Hepatocyte (in vitro differentiated cells): ENCODE data around the gene CPT2. TPM values are rescaled to one million over a fixed set of nuclear protein-coding genes. Genes with fewer than 3 reads are reported as not detected.

ENCODE experiments used
- DNase-seq: peaks from one replicate; pipeline ENCODE4 v3.0.0-alpha.2; 2016; ENCODE audit warnings: low spot score
- H2AFZ ChIP-seq: fragments of 200-600 bp; sonication (generic); 2 replicates; pipeline ENCODE4 v1.6.0; 2016; ENCODE audit warnings: antibody characterized with exemption, mild to moderate bottlenecking
- H3K27ac ChIP-seq: fragments of 200-600 bp; sonication (generic); 2 replicates; pipeline ENCODE4 v1.5.1; 2016; ENCODE audit warnings: mild to moderate bottlenecking
- H3K27me3 ChIP-seq: fragments of 200-600 bp; sonication (generic); 2 replicates; pipeline ENCODE4 v1.6.1; 2016
- H3K36me3 ChIP-seq: fragments of 200-600 bp; sonication (generic); replicated peaks from 2 replicates; pipeline ENCODE4 v1.5.1; 2016; ENCODE audit warnings: low read depth; ENCODE audit not compliant: insufficient read depth
- H3K4me1 ChIP-seq: fragments of 200-600 bp; sonication (generic); 2 replicates; pipeline ENCODE4 v1.5.1; 2016; ENCODE audit warnings: mild to moderate bottlenecking, moderate library complexity; ENCODE audit not compliant: insufficient read depth
- H3K4me2 ChIP-seq: fragments of 200-600 bp; sonication (generic); 2 replicates; pipeline ENCODE4 v1.6.0; 2016
- H3K4me3 ChIP-seq: fragments of 200-600 bp; sonication (generic); 2 replicates; pipeline ENCODE4 v1.5.1; 2016; ENCODE audit warnings: mild to moderate bottlenecking
- H3K79me2 ChIP-seq: fragments of 200-600 bp; sonication (generic); 2 replicates; pipeline ENCODE4 v1.6.0; 2017; ENCODE audit warnings: mild to moderate bottlenecking
- H3K9me2 ChIP-seq: fragments of 200-600 bp; sonication (generic); replicated peaks from 2 replicates; pipeline ENCODE4 v1.6.0; 2017; ENCODE audit warnings: mild to moderate bottlenecking; ENCODE audit not compliant: insufficient read depth
- H3K9me3 ChIP-seq: fragments of 200-600 bp; sonication (generic); 2 replicates; pipeline ENCODE4 v1.5.1; 2016; ENCODE audit warnings: low read depth, mild to moderate bottlenecking
- H4K20me1 ChIP-seq: fragments of 200-600 bp; sonication (generic); 2 replicates; pipeline ENCODE4 v1.6.0; 2016; ENCODE audit warnings: mild to moderate bottlenecking; ENCODE audit not compliant: insufficient read depth, poor library complexity, severe bottlenecking
- CTCF ChIP-seq: fragments of 200-600 bp; sonication (generic); IDR thresholded peaks from 2 replicates; pipeline ENCODE4 v1.5.1; 2016; ENCODE audit warnings: antibody characterized with exemption, mild to moderate bottlenecking; ENCODE audit not compliant: poor library complexity
- EZH2 ChIP-seq: fragments of 200-600 bp; sonication (generic); IDR thresholded peaks from 2 replicates; pipeline ENCODE4 v1.6.1; 2016; ENCODE audit warnings: antibody characterized with exemption, mild to moderate bottlenecking, borderline replicate concordance
- EZH2phosphoT487 ChIP-seq: fragments of 200-600 bp; sonication (generic); IDR thresholded peaks from one replicate; pipeline ENCODE4 v1.6.1; 2018; ENCODE audit warnings: antibody characterized with exemption, mild to moderate bottlenecking, low read depth, moderate library complexity; ENCODE audit not compliant: unreplicated experiment, severe bottlenecking
- WGBS: methylation state at CpG from one replicate; pipeline ENCODE4 v1.1.6; 2016; ENCODE audit warnings: low lambda C conversion rate; ENCODE audit errors: missing lambda C conversion rate; 5-methylcytosine and 5-hydroxymethylcytosine counted together
- polyA plus RNA-seq: library from polyadenylated mRNA; unstranded; fragments of >200 nt; fragmentation: Nextera tagmentation; extraction: Ambion mirVana; gene quantifications from 2 replicates; pipeline ENCODE4 v1.2.1, GENCODE V29; 2016
- total RNA-seq: library from RNA; depleted of rRNA; stranded (reverse); fragments of >200 nt; gene quantifications from 2 replicates; pipeline ENCODE4 v1.2.3, GENCODE V29; 2014

The CPT2 gene
- total and polyA plus RNA-seq, 2 experiments from 2014 or later = 25.0 to 29.1 TPM

DNA sequence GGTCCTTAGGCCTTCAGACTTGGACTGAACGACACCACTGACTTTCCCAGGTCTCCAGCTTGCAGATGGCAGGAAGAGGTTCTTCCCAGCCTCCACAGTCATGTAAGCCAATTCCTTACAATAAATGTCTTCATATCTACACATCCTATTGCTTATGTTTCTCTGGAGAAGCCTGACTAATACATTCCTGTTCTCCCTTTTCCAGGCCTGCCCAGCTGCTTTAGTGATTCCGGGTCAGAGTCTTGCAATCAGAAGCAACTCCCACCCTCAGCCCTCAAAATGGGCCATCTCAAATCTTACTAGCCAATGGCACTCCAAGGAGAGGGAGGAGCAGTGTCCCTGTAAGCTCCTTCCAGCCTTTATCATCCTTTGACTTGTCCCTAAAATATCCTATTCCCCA, 16.4 kb upstream of the CPT2 start:
- no peak overlapping the region for H3K27ac ChIP-seq
- H3K4me1 ChIP-seq = peaks cover 55% of the 10 kb centered on the region
- 86% methylated on average over 2 of the region's 2 CpGs for WGBS
- no peaks in the 10 kb centered on the region for H3K27me3 ChIP-seq
- H3K4me2 ChIP-seq = no peak overlapping the region
- H3K4me3 ChIP-seq = no peak overlapping the region
- H3K79me2 ChIP-seq = no peaks in the 10 kb centered on the region
- no peaks in the 10 kb centered on the region for H3K9me3 ChIP-seq
- DNase-seq = no peak
- no peaks in the 10 kb centered on the region for H3K36me3 ChIP-seq
- no peak for TF ChIP-seq EZH2phosphoT487
- no peak for TF ChIP-seq EZH2
- TF ChIP-seq CTCF = no peak
- H2AFZ ChIP-seq = no peak overlapping the region
- H3K9me2 ChIP-seq = no peaks in the 10 kb centered on the region
- H4K20me1 ChIP-seq = no peaks in the 10 kb centered on the region

- peaks cover 50% of the 10 kb centered on the region for H3K4me1 ChIP-seq
- 95% methylated on average over 5 of the region's 5 CpGs for WGBS
- H3K27ac ChIP-seq = no peak overlapping the region
- no peak overlapping the region for H3K4me3 ChIP-seq
- no peaks in the 10 kb centered on the region for H3K9me3 ChIP-seq
- H3K27me3 ChIP-seq = no peaks in the 10 kb centered on the region
- H4K20me1 ChIP-seq = no peaks in the 10 kb centered on the region
- H3K36me3 ChIP-seq = no peaks in the 10 kb centered on the region
- H3K79me2 ChIP-seq = no peaks in the 10 kb centered on the region
- no peak for DNase-seq
- H2AFZ ChIP-seq = no peak overlapping the region
- no peaks in the 10 kb centered on the region for H3K9me2 ChIP-seq
- no peak for TF ChIP-seq EZH2
- TF ChIP-seq CTCF = no peak
- no peak for TF ChIP-seq EZH2phosphoT487
- H3K4me2 ChIP-seq = no peak overlapping the region
Observed at GRCh38 chr1:53180951-53181350, 15.7 kb upstream of the CPT2 start.

DNA sequence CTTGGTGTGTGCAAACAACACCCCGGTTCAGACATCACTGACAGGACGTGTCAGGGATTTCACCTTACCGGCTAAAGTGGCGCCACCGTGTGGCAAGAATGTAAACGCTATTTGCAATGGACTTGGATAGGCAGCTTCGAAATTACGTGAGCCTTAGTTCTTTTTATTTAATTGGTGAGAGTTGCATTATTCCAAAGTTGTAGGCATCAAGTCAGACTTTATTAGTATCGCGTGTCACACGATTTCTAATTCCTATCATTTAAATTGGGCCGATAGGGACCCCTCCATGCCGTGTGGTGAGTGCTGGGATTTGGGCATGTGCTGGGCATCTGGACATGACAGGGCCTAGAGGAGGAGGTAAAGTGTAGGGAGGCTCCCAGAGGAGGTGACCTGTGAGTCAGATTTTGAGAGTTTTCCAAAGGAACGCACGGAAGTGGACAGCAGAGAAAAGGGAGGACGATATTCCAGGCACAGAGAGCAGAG, 14.5 kb upstream of the CPT2 start:
- H3K4me3 ChIP-seq = no peak overlapping the region
- no peaks in the 10 kb centered on the region for H4K20me1 ChIP-seq
- no peaks in the 10 kb centered on the region for H3K9me3 ChIP-seq
- no peaks in the 10 kb centered on the region for H3K27me3 ChIP-seq
- H2AFZ ChIP-seq = no peak overlapping the region
- no peaks in the 10 kb centered on the region for H3K36me3 ChIP-seq
- TF ChIP-seq EZH2 (no peak), CTCF (peak; percentile 80)
- no peaks in the 10 kb centered on the region for H3K79me2 ChIP-seq
- H3K27ac ChIP-seq = peak overlapping the region; percentile 88
- peaks cover 38% of the 10 kb centered on the region for H3K4me1 ChIP-seq
- DNase-seq = peak; percentile 88
- WGBS = 37% methylated on average over 16 of the region's 16 CpGs
- H3K9me2 ChIP-seq = no peaks in the 10 kb centered on the region
- H3K4me2 ChIP-seq = no peak overlapping the region

GRCh38 chr1:53182716-53183094, 13.9 kb upstream of the CPT2 start:
- TF ChIP-seq CTCF (no peak), EZH2phosphoT487 (no peak), EZH2 (no peak)
- Histone ChIP-seq H3K4me2 (peak overlapping the region; percentile 39), H3K9me3 (no peaks in the 10 kb centered on the region), H3K4me1 (peaks cover 36% of the 10 kb centered on the region), H3K9me2 (no peaks in the 10 kb centered on the region), H4K20me1 (no peaks in the 10 kb centered on the region), H2AFZ (no peak overlapping the region), H3K27me3 (no peaks in the 10 kb centered on the region), H3K4me3 (no peak overlapping the region), H3K79me2 (no peaks in the 10 kb centered on the region), H3K36me3 (no peaks in the 10 kb centered on the region), H3K27ac (peak overlapping the region; percentile 88)
- no peak for DNase-seq
- 73% methylated on average over 3 of the region's 3 CpGs for WGBS
